ENCODE results near the gene TRPM3. TPM values are rescaled to one million over a fixed set of nuclear protein-coding genes. Genes with fewer than 3 reads are reported as not detected.

Gene TRPM3
- total and polyA plus RNA-seq, 9 of the 15 experiments (the other 6 are each of a cell fraction or from before 2014, with no cell fraction given): 0.04 TPM; not detected in 8

- no peaks in the 10 kb centered on the region for H3K9me1 ChIP-seq (ENCODE audit: control insufficient read depth, insufficient read depth, low read length)
- TF ChIP-seq ZNF766 (CRISPR knock-in tag; conservative IDR thresholded peaks at IDR 0.05) (0 out of 2 replicates have a peak, but pooled peaks have one; percentile 8), KLF1 (tag; IDR thresholded peaks at IDR 0.05) (no peak)
- H3K4me2 ChIP-seq (ENCODE audit: insufficient read depth, low read length): no peak overlapping the region
- BruUV-seq (replicated peaks): no TSS peak
- DNase-seq (ENCODE audit: extremely low read depth in 1 of 4, low spot score in 3 of 4): no peak
- POLR2A ChIA-PET: no interaction called here
- no peak overlapping the region for H3K27ac ChIP-seq (ENCODE audit: extremely low read depth, low read depth, low read length)
- H3K4me1 ChIP-seq (replicated peaks in 1 of 2; ENCODE audit: control insufficient read depth in 2 of 2, insufficient read depth in 2 of 2, low read length in 2 of 2): no peaks in the 10 kb centered on the region; a peak in 1 of 5 replicates
- no peak for ATAC-seq
- in situ Hi-C loops (cut with MboI) (loop anchor here (25.0 kb wide), 1 partner anchor 615 kb away; no protein-coding TSS in a partner anchor), intact Hi-C loops (cut with micrococcal nuclease) (no loop called here)
- H3K79me2 ChIP-seq (ENCODE audit: control insufficient read depth, insufficient read depth, low read length): no peaks in the 10 kb centered on the region
- H2AFZ ChIP-seq (ENCODE audit: low read depth, low read length): no peak overlapping the region
- no peaks in the 10 kb centered on the region for H4K20me1 ChIP-seq (replicated peaks; ENCODE audit: control insufficient read depth, insufficient read depth, low read length)
- no peak for FAIRE-seq
- H3K4me3 ChIP-seq: no peak overlapping the region
- H3K36me3 ChIP-seq (ENCODE audit: control insufficient read depth, insufficient read depth, low read length): no peaks in the 10 kb centered on the region
- no peak overlapping the region for H3K9ac ChIP-seq (ENCODE audit: insufficient read depth in 1 of 2, low read depth in 2 of 2, low read length in 2 of 2)
- peaks cover 0 to 18% of the 10 kb centered on the region in 2 experiments; a peak in 2 of 5 replicates for H3K27me3 ChIP-seq (ENCODE audit: control insufficient read depth in 2 of 2, insufficient read depth in 2 of 2, low read length in 2 of 2)
- WGBS (ENCODE audit: insufficient coverage, low coverage, missing lambda C conversion rate): 25% methylated on average over 5 of the region's 5 CpGs
- H3K9me3 ChIP-seq (replicated peaks; ENCODE audit: control insufficient read depth, insufficient read depth, low read depth, low read length): no peaks in the 10 kb centered on the region
- CTCF ChIA-PET (ENCODE audit: low intra/inter-chr PET ratio): no interaction called here
These were observed 543.8 kb downstream of the TRPM3 start for GRCh38 chr9:70577671-70578070.

- Histone ChIP-seq H4K20me1 (replicated peaks; ENCODE audit: control insufficient read depth, insufficient read depth, low read length) (no peaks in the 10 kb centered on the region), H3K9me1 (ENCODE audit: control insufficient read depth, insufficient read depth, low read length) (no peaks in the 10 kb centered on the region), H3K4me2 (ENCODE audit: insufficient read depth, low read length) (no peak overlapping the region), H3K27ac (ENCODE audit: extremely low read depth, low read depth, low read length) (no peak overlapping the region), H3K9ac (ENCODE audit: insufficient read depth in 1 of 2, low read depth in 2 of 2, low read length in 2 of 2) (no peak overlapping the region), H3K36me3 (ENCODE audit: control insufficient read depth, insufficient read depth, low read length) (no peaks in the 10 kb centered on the region), H3K4me3 (no peak overlapping the region), H3K4me1 (replicated peaks in 1 of 2; ENCODE audit: control insufficient read depth in 2 of 2, insufficient read depth in 2 of 2, low read length in 2 of 2) (no peaks in the 10 kb centered on the region; a peak in 1 of 5 replicates), H3K9me3 (replicated peaks; ENCODE audit: control insufficient read depth, insufficient read depth, low read depth, low read length) (no peaks in the 10 kb centered on the region), H2AFZ (ENCODE audit: low read depth, low read length) (no peak overlapping the region), H3K27me3 (ENCODE audit: control insufficient read depth in 2 of 2, insufficient read depth in 2 of 2, low read length in 2 of 2) (peaks cover 2 to 14% of the 10 kb centered on the region in 2 experiments; a peak in 3 of 5 replicates), H3K79me2 (ENCODE audit: control insufficient read depth, insufficient read depth, low read length) (no peaks in the 10 kb centered on the region)
- in situ Hi-C loops (cut with MboI): loop anchor here (25.0 kb wide), 1 partner anchor 614 kb away; no protein-coding TSS in a partner anchor
- no peak for ATAC-seq
- POLR2A ChIA-PET: no interaction called here
- CTCF ChIA-PET (ENCODE audit: low intra/inter-chr PET ratio): no interaction called here
- FAIRE-seq: no peak
- no peak for DNase-seq (ENCODE audit: extremely low read depth in 1 of 4, low spot score in 3 of 4)
- WGBS (ENCODE audit: insufficient coverage, low coverage, missing lambda C conversion rate): 6% methylated on average over 2 of the region's 2 CpGs
- no TSS peak for BruUV-seq (replicated peaks)
- intact Hi-C loops (cut with micrococcal nuclease): no loop called here
- TF ChIP-seq FOXA3 (CRISPR knock-in tag; conservative IDR thresholded peaks at IDR 0.05 in 1 of 2, IDR thresholded peaks at IDR 0.05 in 1 of 2) (no peak), ZNF583 (CRISPR knock-in tag; IDR thresholded peaks at IDR 0.05) (no peak), MLX (CRISPR knock-in tag; conservative IDR thresholded peaks at IDR 0.05) (no peak), TAF1 (IDR thresholded peaks at IDR 0.05; ENCODE audit: control insufficient read depth, extremely low read depth, insufficient read depth, low read length, severe bottlenecking) (no peak), MCM7 (IDR thresholded peaks at IDR 0.05) (no peak), ZBTB33 (CRISPR knock-in tag; IDR thresholded peaks at IDR 0.05) (no peak), WHSC1 (IDR thresholded peaks at IDR 0.05; ENCODE audit: low read length) (no peak), SRSF3 (IDR thresholded peaks at IDR 0.05; ENCODE audit: insufficient read depth, low read length) (no peak), GATA2 (CRISPR knock-in tag; IDR thresholded peaks at IDR 0.05) (no peak), ZNF695 (CRISPR knock-in tag; IDR thresholded peaks at IDR 0.05) (no peak)
These were observed 545.3 kb downstream of the TRPM3 start for GRCh38 chr9:70576116-70576515.

Data from K562 (cell line).